ENCODE results near the gene CPM.
A peak's percentile ranks its signal among the peaks of the same experiment; 100 is the strongest.

The CPM gene

DNA sequence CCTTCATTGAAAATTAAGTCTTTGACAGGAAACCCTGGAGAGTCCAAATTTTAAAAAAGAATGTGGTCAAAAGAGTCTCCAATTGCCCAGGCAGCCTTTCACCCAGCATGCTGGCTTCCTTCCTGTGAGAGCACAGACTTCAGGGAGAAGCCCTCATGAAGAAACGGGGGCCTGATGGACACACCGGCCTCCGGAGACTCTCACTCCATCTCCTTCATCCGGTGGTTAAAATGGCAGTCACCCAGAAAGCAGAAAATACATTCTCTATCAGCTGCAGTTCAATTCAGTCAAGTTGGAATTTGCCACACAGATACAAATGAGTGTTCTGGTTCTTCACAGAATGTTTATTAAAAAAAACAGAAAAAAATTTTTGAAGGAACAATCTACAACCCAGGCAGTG lies 56.5 kb downstream of the CPM start:
- no peak for ATAC-seq

DNA sequence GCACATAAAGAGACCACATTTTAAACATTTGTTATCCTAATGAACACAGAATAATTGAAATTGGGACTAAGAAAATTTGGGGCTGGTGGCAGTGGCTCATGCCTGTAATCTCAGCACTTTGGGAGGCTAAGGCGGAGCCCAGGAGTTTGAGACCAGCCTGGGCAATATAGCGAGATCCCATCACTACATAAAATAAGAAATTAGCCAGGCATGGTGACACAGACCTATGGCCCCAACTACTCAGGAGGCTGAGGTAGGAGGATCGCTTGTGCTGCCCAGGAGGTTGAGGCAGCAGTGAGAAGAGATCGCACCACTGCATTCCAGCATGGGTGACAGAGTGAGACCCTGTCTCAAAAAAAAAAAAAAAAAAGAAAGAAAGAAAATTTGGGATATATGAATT lies 59.7 kb downstream of the CPM start:
- no peak for ATAC-seq

DNA sequence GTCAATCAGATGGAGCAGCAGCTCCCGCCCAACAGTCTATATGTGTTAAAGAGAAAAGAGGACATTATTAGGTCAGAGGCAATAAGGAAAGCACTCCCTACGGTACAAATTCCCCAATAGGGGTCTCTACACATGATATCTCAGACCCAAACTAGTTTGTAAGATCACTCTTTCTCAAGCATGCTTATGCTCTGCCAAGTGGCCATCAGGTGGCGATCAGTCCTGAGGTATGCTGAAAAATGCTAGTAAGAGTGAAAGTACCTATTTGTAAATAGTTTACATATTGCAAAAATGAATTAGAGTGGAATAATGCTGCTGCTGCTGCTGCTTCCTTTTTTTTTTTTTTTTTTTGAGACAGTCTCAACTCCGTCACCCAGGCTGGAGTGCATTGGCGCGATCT lies 61.0 kb downstream of the CPM start:
- ATAC-seq, result no peak

DNA sequence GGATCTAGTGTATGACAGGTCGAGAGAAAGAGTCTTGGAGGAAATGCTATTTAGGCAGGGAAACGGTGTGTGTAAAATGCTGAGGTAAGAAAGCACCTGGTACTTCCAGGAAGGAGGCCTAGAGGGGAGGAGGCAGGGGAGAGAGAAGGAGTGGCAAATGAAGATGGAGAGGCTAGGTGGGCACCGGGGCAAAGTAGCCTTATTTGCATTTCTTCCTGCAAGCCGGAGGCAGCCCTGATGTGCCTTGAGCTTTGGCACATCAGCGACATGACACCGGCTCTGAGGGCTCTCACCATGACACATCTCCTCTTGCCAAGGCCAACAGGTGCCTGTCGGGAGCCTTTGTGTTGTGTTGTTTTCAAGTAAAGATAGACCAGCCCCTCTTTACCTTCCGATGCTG lies 61.6 kb downstream of the CPM start:
- ATAC-seq, result no peak

DNA sequence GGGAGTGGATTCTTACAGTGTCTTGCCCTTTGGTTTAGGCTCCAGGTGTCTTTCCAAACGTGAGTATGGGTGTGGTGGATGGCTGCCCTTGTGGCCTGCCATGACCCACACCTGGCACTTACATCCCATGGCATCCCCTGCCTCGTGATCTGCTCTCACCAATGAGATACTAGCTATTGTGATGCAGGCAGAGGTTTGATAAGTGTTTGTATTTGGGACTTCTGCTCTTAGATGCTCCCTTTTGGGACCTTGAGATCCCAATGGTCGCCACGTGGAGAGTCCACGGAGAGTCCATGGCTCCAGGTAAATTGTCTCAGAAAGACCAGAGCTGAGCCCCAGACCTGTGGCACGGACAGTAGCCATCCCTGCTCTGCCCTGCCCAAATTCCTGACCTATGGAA lies 62.5 kb downstream of the CPM start:
- no peak for ATAC-seq

DNA sequence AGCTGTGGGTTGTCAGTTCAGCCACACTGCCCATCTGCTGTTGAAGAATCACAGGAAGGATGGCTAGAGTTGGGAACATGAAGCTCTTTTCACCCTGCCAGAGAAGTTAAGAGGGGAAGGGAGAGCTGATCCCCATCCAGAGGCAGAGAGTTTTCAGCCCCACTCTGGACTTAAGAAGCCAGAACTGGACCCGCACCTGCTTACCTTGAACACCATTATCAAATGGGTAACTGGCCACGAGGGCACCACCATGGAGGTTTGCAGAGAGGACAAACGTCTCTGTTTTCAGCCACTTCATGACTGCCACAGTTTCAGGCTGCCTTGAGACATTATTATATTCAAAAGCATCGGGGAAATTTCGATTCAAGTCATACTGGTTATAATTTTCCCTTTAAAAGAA lies 63.0 kb downstream of the CPM start:
- no peak for ATAC-seq

DNA sequence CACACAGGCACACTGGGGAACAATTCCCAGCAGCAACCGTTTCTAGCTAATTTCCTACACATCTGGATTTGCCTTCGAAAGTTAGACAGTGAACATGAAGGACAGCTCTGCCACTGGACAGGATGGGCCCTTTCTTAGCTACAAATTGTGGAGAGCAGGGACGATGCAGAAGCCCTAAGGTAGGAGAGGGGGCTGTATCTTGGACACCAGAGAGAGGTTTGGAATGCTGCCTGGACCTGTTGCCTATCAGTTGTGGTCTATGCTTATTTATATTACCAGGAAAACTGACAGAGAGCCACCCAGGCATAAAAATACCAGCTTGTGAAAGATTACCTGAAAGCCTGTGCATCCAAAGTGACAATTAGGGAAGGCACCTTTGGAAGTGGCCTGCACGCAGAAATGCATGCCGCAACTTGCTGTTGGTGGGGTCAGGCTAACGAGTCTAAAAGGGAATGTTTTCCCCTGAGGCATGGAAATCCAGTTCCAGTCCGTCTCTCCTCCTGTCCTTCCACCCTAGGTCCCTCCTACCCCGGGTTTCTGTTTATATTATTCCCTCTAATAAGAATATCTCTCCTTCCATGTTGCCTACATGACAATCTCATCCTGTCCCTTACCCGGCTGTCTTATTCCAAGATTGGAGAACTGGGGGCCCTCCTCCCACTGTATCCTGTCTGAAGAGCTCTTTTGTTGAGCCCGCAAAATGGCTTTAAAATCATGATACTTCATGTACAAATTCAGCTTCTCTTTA lies 64.8 kb downstream of the CPM start:
- no peak for ATAC-seq

DNA sequence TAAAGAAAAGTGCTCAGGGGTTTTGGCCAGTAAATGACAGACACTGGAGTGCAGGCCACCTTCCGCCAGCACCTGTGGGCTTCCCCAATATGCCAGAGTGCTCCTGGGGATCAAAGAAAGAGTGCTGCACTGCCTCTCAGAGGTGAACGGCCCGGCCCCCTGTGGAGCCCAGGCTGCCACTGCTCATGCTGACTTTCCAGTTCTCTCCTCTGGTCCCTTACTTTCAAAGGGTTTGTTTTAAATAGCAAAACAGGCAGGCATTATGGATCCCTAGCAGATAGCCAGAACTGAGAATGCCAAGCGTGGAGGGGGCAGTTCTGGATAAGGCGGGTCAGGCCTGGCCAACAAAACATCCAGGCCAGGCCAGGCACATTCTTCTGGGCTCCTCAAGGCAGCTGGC lies 65.4 kb downstream of the CPM start:
- no peak for ATAC-seq

DNA sequence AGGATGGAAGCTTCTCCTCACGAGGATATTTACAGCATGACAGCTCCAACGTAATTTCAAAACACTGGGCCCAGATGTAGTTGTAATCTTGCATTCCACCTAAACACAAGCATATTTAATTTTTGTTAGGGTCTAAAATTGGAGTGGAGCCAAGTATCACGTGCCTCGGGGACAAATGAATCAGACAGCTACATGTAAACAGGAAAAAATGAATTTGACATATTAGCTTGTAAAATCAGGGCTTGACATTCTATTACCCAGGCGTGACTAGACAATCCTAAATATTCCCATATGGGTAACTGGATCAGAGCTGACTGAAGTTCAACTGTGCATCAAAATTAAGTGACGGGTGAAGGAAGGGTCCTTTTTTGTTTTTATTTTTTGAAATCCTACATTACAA lies 66.0 kb downstream of the CPM start:
- ATAC-seq, result no peak

DNA sequence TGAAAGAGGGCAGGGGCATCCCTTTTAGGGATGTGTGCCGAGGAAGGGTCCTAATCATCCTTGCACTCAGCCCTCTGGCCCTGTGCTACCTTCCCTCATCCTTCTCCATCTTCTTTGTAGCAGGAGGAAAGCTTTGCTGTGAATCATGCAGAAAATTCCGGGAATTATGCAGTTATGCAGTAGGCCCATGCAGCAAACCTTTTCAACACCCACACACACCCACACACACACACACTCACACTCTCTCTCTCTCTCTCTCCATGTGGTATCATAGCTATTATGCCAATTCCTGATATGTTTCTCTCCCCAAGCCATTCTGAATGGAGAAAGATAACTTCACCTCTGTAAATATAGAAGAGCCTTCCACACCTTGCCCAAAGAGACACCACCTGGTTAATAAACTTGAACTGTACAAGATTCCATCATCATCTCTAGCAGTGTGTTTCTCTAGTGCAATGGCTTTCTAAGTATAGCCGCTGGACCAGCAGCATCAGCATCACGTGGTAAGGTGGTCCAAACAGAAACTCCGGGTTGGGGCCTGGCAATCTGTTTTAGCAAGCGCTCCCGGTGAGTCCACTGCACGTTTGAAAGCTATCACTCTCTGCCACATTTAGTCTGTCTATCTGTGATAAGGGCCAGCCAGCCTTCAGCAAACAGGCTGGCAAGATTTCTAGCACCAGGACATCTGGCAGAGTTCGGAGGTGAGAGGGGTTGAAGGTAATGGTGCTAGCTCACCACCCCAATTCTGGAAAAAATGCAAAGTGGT lies 67.4 kb downstream of the CPM start:
- ATAC-seq, result no peak

DNA sequence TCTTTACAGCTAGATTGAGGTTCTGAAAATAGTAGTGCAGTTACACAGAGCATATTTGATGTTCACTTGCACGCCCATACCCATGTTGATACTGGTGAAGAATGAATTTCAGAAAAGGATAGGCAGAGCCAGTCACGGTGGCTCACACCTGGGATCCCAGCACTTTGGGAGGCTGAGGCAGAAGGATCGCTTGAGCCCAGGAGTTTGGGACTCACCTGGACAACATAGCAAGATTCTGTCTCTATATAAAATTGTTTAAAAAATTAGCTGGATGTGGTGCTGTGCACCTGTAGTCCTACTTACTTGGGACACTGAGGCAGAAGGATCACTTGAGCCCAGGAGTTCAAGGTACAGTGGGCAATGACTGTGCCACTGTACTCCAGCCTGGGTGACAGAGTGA lies 68.4 kb downstream of the CPM start:
- no peak for ATAC-seq

DNA sequence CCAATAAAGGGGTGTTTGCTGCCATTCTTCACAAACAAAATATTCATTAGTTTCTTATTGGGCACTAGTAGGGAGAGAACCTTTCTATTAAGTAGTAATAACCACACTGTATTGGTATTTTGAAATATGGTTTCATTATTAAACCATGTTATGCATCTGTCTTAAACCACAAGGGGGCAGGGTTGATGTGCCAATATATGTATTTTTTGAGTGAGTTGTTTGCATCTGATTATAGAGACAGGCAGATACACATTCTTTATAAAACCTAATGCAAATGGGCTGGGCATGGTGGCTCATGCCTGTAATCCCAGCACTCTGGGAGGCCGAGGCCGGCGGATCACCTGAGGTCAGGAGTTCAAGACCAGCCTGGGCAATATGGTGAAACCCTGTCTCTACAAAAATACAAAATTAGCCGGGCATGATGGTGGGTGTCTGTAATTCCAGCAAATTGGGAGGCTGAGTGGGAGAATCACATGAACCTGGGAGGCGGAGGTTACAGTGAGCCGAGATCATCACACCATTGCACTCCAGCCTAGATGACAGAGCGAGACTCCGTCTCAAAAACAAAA lies 69.0 kb downstream of the CPM start:
- ATAC-seq, result peak; percentile 38 to 76

DNA sequence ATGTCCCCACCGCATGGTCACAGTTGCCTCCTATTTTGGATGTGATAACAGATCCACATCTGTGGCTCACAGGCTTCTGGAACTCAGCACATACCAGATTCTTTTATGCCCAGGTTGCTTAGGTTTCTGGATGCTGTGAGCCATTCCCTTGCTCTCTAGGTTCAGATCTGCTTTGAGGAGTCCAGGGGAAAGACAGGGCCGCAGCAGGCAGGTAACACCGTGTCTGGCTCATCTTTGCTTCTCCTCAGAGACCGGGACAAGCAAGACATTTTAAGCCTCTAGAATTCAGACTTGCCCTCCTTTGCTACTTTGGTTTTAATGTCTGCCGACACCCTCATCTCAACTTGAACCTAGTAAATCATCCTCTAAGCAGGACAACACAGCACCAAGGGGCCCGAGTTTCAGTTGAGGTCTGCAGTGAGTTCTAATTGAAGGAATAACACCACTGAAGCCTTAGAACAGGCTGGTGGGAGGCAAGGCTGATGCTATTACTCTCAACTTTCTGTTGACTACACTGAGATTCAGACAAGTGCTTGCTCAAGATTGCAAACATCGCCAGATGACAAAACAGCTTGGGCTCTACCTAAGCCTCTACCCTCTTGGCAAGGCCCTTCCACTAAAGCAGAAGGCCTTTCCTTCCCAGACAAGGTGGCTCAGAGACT lies 69.7 kb downstream of the CPM start:
- no peak for ATAC-seq

DNA sequence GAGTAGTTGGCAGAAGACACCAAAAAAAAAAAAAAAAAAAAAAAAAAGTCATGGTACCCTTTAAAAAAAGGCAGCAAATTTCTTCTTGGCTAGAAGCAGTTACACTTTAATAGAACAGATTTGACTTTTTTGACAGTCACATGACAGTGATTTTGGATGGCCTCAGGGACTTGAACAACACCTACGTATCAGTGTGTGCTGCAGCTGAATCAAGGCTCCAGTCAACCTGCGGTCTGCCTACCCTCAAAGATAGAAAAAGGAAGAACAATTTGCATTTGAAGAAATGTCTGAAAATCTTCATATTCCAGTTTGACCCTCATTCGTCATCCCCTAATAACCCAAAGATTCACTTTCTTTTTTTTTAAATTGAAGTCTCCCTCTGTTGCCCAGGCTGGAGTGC lies 71.1 kb downstream of the CPM start:
- ATAC-seq, result no peak

DNA sequence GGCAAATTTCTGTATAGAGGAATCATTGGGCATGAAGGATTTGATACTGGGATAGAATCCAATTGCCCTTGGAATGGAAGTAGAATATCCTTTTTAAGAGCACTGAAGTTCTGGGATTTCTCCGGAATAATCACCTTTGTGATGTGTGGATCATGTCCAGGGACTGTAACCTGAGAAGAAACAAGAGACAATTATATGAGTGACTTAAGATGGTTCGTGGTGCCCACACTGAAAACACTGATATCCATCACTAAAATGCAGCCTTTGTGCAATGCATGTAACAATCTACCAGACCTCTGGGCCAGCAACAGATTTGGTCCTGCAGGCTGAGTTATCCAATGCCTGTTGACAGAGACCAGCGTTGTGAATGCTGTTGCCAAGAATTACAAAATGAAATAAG lies 76.5 kb downstream of the CPM start:
- ATAC-seq, result no peak

DNA sequence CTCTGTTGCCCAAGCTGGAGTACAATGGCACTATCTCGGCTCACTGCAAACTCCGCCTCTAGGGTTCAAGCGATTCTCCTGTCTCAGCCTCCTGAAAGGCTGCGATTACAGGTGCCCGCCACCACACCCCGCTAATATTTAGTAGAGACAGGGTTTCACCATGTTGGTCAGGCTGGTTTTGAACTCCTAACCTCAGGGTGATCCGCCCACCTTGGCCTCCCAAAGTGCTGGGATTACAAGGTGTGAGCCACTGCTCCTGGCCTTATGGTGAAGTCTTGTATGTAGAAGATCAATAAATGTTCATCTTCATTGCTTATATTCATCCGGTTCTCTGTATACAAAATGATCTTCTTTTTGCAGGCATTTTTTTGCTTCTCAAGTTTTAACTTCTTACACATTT lies 77.2 kb downstream of the CPM start:
- ATAC-seq, result no peak

DNA sequence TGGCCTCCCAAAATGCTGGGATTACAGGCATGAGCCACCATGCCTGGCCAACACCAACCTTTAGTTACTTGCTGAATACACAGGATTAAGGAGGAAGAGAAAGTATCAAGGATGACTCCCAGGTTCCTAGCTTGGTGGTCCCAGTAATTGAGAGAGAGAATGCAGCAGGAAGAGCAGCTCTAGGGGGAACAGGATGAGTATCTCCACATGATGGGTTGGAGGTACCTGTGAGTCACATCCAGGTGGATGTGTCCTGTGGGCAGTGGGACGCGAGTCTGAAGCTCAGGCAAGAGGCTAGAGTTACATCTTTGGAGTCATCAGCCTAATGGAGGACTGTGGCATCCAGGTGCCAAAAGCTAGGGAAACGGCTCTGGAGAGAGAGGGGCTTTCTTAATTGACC lies 77.9 kb downstream of the CPM start:
- no peak for ATAC-seq

DNA sequence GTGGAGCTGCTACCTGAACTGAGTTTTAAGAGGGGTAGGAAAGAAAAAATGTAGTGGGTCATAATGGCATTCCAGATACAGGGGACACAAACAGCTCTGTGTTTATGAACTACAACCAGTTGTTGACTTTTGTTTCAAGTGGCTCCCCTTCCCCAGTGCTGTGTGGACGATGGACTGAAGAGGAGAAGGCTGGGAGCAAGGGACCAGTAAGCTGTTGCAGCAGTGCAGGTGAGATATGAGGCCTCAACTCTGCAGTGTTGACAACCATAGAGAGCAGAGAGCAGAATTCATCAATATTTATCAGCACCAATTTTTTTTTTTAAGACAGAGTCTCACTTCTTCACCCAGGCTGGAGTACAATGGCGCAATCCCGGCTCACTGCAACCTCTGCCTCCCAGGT lies 78.4 kb downstream of the CPM start:
- ATAC-seq, result no peak

DNA sequence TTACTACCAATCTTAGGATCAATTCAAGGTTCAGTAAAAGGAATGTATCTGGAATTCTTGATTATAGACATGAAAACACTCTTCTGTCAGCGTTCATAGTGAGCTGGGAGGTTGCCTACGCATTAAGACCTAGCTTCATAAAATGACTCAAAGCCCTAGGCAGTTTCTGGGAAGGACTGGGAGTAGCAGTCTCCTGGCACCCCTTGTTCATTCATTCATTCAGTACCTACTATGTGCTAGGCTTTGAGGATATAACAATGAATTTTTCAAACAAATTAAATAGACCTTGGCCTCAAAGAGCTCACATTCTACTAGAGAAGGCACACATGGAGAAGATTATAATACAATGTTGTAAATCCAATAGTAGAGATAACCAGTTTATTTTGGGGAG lies 78.9 kb downstream of the CPM start:
- ATAC-seq, result no peak

DNA sequence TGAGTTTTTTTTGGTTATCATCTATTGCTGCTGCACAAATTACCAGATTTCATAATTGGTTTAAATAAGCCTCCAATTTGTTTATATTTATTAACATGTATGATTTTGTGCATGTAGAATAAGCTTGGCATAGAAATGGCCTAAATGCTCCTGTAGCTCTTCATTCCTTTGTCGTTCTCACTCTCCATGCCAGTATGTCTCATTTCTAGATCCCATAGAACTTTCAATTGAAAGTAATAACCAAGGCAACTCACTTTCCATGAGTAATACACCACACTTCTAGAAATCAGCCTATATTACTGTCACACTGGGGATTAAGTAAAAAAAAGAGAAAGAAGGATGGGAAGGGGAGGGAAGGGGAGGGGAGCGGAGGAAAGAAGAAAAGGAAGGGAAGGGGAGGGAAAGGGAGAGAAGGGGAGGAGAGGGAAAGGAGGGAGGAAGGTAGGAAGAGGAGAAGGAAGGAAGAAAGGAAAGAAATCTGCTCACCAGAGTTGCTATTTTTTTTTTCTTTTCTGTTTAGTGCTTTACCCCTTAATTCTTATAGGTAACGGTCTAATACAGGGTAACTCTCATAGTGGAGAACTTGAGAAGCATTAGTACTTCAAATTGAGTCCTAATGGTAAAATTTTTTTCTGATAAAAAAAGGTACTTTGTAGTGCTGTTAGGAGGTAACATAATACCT lies 79.4 kb downstream of the CPM start:
- ATAC-seq, result peak in 1 of 2 donors; percentile 41

DNA sequence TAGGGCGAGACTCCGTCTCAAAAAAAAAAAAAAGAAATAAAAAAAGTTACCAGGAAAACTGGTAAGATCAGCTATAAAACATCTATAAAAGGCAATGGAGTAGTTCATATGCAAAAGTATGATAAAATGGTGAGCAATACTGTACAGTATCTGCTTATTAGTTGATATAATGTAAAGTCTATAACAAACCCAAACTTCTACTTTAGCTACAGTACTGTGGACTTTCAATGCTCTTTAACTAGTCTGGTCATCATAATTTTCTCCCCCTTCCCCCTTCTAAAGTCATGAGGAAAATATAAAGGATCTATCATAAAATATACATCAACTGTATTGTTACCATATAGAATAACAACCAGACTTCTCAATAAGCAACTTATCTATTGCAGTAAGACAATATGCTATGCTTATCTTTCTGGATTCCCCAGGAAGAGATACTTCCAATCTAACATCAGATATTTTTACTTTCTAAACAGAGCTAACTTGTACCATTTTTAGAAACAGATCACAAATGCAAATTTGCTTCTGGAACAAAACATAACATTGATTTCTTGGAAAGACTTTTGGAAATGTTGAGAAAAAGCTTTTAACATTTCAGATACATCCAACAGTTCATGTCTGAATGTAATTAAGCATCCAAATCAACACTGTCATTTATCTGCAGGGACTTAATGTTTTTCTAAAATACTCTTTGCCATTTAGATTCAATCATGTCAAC lies 81.2 kb downstream of the CPM start:
- no peak for ATAC-seq

DNA sequence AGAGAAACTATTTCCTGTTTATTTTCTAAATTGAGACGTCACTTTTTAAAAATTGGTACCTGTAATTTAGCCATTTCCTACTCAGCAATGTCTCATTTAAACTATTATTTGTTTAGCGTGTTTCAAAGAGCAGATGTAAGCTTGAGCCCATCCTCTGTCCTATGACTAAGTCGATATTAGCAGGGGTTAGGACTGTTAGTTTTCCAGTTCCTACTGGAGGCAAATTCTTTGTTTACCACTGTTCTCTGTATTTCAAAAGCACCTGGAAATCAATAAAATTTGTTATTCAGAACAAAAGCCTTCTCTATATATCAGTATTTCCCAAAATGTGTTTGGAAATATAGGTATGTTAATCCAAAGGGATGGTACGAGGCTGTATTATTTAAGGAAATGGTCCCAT lies 82.6 kb downstream of the CPM start:
- ATAC-seq, result no peak

DNA sequence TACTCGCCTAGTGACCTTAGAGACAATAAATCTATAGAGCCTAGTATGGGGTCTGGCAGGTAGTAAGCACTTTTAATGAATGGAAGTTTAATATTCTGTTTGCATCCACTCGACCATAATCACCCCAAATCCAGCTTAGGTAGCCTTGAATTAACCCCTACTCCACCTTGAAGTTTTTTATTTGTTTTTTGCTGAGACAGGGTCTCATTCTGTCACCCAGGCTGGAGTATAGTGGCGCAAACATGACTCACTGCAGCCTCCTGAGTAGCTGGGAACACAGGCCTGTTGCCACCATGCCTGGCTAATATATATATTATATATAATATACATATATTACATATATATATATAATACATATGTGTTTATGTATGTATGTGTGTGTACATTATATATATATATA lies 86.2 kb downstream of the CPM start:
- ATAC-seq, result no peak

All from activated CD4-positive, CD25-positive, alpha-beta regulatory T cell treated with anti-CD3 and anti-CD28 coated beads, Interleukin-2, amount 50 U/mL, for 24 hours (primary cell).